Measurements from ENCODE around the gene RPL6. TPM values are rescaled to one million over a fixed set of nuclear protein-coding genes. Genes with fewer than 3 reads are reported as not detected.

Gene RPL6
- total and polyA plus RNA-seq, 9 of the 15 experiments (the other 6 are each of a cell fraction or from before 2014, with no cell fraction given), result 1,519 to 3,103 (median 2,396) TPM

- BruUV-seq (replicated peaks), result no TSS peak
- POLR2A ChIA-PET, result interaction anchor here (0.6 to 1.9 kb wide), 5 partner anchors 10 to 388 kb away, joined by 3 to 7 read pairs (median 3); no protein-coding TSS in a partner anchor
- in situ Hi-C loops (cut with MboI), result no loop called here
These were observed 7.4 kb downstream of the RPL6 start for GRCh38 chr12:112401903-112402498.

More at GRCh38 chr12:112401903-112402498, 7.4 kb downstream of the RPL6 start:
- H3K27ac ChIP-seq (ENCODE audit: extremely low read depth, low read depth, low read length), result no peak overlapping the region
- intact Hi-C loops (cut with micrococcal nuclease), result loop anchor here (10.0 kb wide), 1 partner anchor 557 kb away; the partner anchor contains the start of gene MAPKAPK5
- H3K9me1 ChIP-seq (ENCODE audit: control insufficient read depth, insufficient read depth, low read length), result no peaks in the 10 kb centered on the region
- no peak overlapping the region for H3K4me2 ChIP-seq (ENCODE audit: insufficient read depth, low read length)
- CTCF ChIA-PET (ENCODE audit: low intra/inter-chr PET ratio), result no interaction called here
- FAIRE-seq (no peak), ATAC-seq (no peak), DNase-seq (ENCODE audit: extremely low read depth in 1 of 4, low spot score in 3 of 4) (no peak)
- H3K9ac ChIP-seq (ENCODE audit: insufficient read depth in 1 of 2, low read depth in 2 of 2, low read length in 2 of 2), result no peak overlapping the region
- TF ChIP-seq EGR1 (conservative IDR thresholded peaks at IDR 0.05) (0 out of 2 replicates have a peak, but pooled peaks have one; percentile 27), HNRNPK (IDR thresholded peaks at IDR 0.05; ENCODE audit: low read depth, low read length, poor library complexity, severe bottlenecking) (no peak), HBP1 (CRISPR knock-in tag; IDR thresholded peaks at IDR 0.05) (no peak), ESRRA (IDR thresholded peaks at IDR 0.05; ENCODE audit: borderline replicate concordance, low read depth) (peak; percentile 63; the same call in 1 of the 2 replicates), ZNF217 (CRISPR knock-in tag; IDR thresholded peaks at IDR 0.05) (no peak), SAFB (IDR thresholded peaks at IDR 0.05; ENCODE audit: borderline replicate concordance, low read depth, low read length) (no peak), LARP7 (IDR thresholded peaks at IDR 0.05) (no peak), NEUROD1 (IDR thresholded peaks at IDR 0.05; ENCODE audit: borderline replicate concordance, low read depth, low read length, partially characterized antibody) (no peak)
- peaks cover 5% of the 10 kb centered on the region in 2 experiments; a peak in 4 of 5 replicates for H3K4me1 ChIP-seq (replicated peaks in 1 of 2; ENCODE audit: control insufficient read depth in 2 of 2, insufficient read depth in 2 of 2, low read length in 2 of 2)
- no peaks in the 10 kb centered on the region for H3K27me3 ChIP-seq (ENCODE audit: control insufficient read depth in 2 of 2, insufficient read depth in 2 of 2, low read length in 2 of 2)
- H4K20me1 ChIP-seq (replicated peaks; ENCODE audit: control insufficient read depth, insufficient read depth, low read length), result peaks cover 23% of the 10 kb centered on the region
- H3K9me3 ChIP-seq (replicated peaks; ENCODE audit: control insufficient read depth, insufficient read depth, low read depth, low read length), result no peaks in the 10 kb centered on the region
- H3K79me2 ChIP-seq (ENCODE audit: control insufficient read depth, insufficient read depth, low read length), result peaks cover 12% of the 10 kb centered on the region
- no peak overlapping the region for H2AFZ ChIP-seq (ENCODE audit: low read depth, low read length)
- no peak overlapping the region for H3K4me3 ChIP-seq
- H3K36me3 ChIP-seq (ENCODE audit: control insufficient read depth, insufficient read depth, low read length), result peaks cover 30% of the 10 kb centered on the region
- WGBS (ENCODE audit: insufficient coverage, low coverage, missing lambda C conversion rate), result 19% methylated on average over 5 of the region's 5 CpGs

Data from K562 (cell line).